Esophagus (tissue), 2 donors: ENCODE data around the gene KIF13A. TPM values are rescaled to one million over a fixed set of nuclear protein-coding genes. Genes with fewer than 3 reads are reported as not detected.

Experiments
- H3K27ac ChIP-seq, 2 donors: one replicate each; pipeline ENCODE4 v1.5.1; 2013; ENCODE audit warnings: low read depth in 2 of 2, mild to moderate bottlenecking in 2 of 2, inconsistent platforms in 1 of 2, low read length in 1 of 2, moderate library complexity in 1 of 2
- H3K27me3 ChIP-seq, 2 donors: one replicate each; pipeline ENCODE4 v1.6.1; 2013; ENCODE audit warnings: low read length in 2 of 2, control low read depth in 1 of 2, mild to moderate bottlenecking in 1 of 2; ENCODE audit not compliant: insufficient read depth in 2 of 2, control insufficient read depth in 1 of 2
- H3K36me3 ChIP-seq, 2 donors: one replicate each; pipeline ENCODE4 v1.6.1; 2013; ENCODE audit warnings: low read length in 1 of 2; ENCODE audit not compliant: control insufficient read depth in 2 of 2, insufficient read depth in 2 of 2
- H3K4me1 ChIP-seq, 2 donors: one replicate each; pipeline ENCODE4 v1.6.1; 2013; ENCODE audit warnings: low read length in 1 of 2; ENCODE audit not compliant: control insufficient read depth in 2 of 2, insufficient read depth in 2 of 2
- H3K4me3 ChIP-seq, 2 donors: one replicate each; pipeline ENCODE4 v1.5.1; 2013; ENCODE audit warnings: low read length in 2 of 2, mild to moderate bottlenecking in 2 of 2, low read depth in 1 of 2, moderate library complexity in 1 of 2
- H3K9me3 ChIP-seq, 2 donors: one replicate each; pipeline ENCODE4 v1.6.1; 2013; ENCODE audit warnings: mild to moderate bottlenecking in 2 of 2, low read depth in 1 of 2, low read length in 1 of 2, moderate library complexity in 1 of 2; ENCODE audit not compliant: control insufficient read depth in 2 of 2, insufficient read depth in 1 of 2
- WGBS, 2 donors: extraction: QIAGEN DNeasy Blood & Tissue Kit; methylation state at CpG; one replicate each; pipeline ENCODE4 v1.1.7; 2013; 5-methylcytosine and 5-hydroxymethylcytosine counted together
- polyA plus RNA-seq, 2 donors: library from polyadenylated mRNA; stranded (reverse); fragments of 200-250 nt; gene quantifications; one replicate each; pipeline ENCODE4 v1.2.3, GENCODE V29; 2013
- donor health status: healthy with polysubstance abuse.
- donor health status: Bipolar disorder and iron deficiency.

The KIF13A gene
- polyA plus RNA-seq, 2 donors: 7.7 to 11.5 TPM

GRCh38 chr6:17714879-17715851, 272.3 kb downstream of the KIF13A start:
- H3K4me1 ChIP-seq: peaks cover 0 to 2% of the 10 kb centered on the region in 2 donors
- H3K27me3 ChIP-seq: no peaks in the 10 kb centered on the region
- H3K4me3 ChIP-seq: no peak overlapping the region
- 61 to 64% methylated on average over 10 of the region's 10 CpGs for WGBS, 2 donors
- H3K27ac ChIP-seq: no peak overlapping the region
- H3K36me3 ChIP-seq: no peaks in the 10 kb centered on the region
- no peaks in the 10 kb centered on the region for H3K9me3 ChIP-seq

DNA sequence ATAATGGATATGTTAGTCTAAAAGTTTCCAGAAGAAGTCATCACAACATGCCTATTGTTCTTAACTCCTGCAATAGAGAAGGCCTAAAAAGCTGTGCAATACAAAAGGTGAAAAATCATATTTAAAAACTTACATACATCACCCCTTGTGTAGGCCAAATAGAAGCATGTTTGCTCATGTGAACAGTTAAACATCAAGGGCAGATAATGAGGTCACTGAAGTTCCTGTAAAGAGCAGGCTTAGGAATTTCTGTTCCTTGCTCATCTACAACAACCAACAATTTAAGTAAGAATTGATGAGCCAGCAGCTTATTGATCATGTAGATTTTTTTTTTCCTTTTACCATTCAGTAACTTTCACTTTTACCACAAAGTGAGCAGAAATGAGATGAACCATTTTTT, 273.3 kb downstream of the KIF13A start:
- no peaks in the 10 kb centered on the region for H3K27me3 ChIP-seq
- H3K4me3 ChIP-seq: no peak overlapping the region
- H3K27ac ChIP-seq: no peak overlapping the region
- no peaks in the 10 kb centered on the region for H3K9me3 ChIP-seq
- H3K36me3 ChIP-seq: no peaks in the 10 kb centered on the region
- H3K4me1 ChIP-seq: peaks cover 0 to 2% of the 10 kb centered on the region in 2 donors

DNA sequence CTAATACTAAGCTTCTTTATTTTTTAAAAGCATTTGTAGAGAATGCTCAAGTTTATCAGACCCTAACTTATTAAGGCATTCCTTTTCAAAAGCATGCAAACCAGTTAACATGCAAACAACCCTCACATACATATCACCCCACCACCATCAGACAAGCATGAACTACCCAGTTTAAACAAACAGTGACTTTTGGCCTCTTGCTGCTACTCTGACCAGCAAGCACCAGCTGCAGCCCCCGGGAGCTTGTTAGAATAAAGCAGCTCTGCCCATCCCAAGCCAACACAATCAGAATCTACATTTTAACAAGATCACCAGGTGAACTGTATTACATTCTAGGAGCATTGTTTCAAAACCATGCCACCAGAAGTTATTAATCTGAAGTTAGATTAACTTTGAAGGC, 274.9 kb downstream of the KIF13A start:
- Histone ChIP-seq H3K27me3 (no peaks in the 10 kb centered on the region), H3K4me3 (no peak overlapping the region), H3K4me1 (peaks cover 0 to 2% of the 10 kb centered on the region in 2 donors), H3K36me3 (no peaks in the 10 kb centered on the region), H3K9me3 (no peaks in the 10 kb centered on the region), H3K27ac (no peak overlapping the region)
- WGBS, 2 donors: 44% methylated on average over 1 of the region's 1 CpG

DNA sequence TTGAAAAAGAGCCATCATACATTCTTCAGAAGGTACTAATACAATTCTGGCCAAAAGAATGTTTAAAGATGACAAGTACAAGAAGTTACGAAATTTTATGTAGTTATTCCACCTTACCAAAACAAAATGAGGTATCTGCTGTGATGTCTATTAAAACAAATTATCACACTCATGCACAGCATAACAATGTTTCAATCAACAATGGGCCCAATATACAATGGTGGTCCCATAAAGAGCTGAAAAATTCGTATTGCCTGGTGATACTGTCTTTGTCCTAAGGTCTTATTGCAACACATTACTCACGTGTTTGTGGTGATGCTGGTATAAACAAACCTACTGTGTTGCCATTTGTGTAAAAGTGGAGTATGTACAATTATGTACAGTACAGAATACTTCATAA, 277.1 kb downstream of the KIF13A start:
- no peaks in the 10 kb centered on the region for H3K27me3 ChIP-seq
- no peak overlapping the region for H3K27ac ChIP-seq
- no peak overlapping the region for H3K4me3 ChIP-seq
- H3K36me3 ChIP-seq: no peaks in the 10 kb centered on the region
- WGBS, 2 donors: 68 to 80% methylated on average over 3 of the region's 3 CpGs
- no peaks in the 10 kb centered on the region for H3K9me3 ChIP-seq
- peaks cover 0 to 2% of the 10 kb centered on the region in 2 donors for H3K4me1 ChIP-seq

DNA sequence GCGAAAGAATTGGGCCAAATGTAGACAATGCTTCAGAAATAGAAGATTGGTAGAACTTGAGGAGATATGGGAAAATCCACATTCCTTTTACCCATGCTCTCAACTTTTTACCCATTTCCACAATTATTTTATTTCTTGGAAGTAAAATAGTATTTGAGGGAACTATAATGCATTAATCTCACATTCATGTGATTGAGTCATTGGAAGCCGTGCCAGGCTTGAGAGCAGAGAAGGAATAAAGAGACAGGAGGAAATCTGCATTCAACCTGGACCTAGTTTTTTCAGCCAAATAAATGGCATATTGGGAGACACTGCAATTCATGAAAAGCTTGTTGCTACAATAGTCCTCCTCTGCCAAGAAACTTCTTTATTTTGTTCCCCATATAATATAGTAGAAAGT, 278.0 kb downstream of the KIF13A start:
- Histone ChIP-seq H3K9me3 (no peaks in the 10 kb centered on the region), H3K4me3 (no peak overlapping the region), H3K36me3 (no peaks in the 10 kb centered on the region), H3K27ac (no peak overlapping the region), H3K4me1 (no peaks in the 10 kb centered on the region), H3K27me3 (no peaks in the 10 kb centered on the region)
- WGBS, 2 donors: 87 to 89% methylated on average over 2 of the region's 2 CpGs

Other genes with a start within 250 kb of the KIF13A start
- 1 to 10 TPM in 1 of 2 donors, under 1 TPM in 1; 0.79 to 1.4 TPM for gene NHLRC1, start 135.0 kb upstream of the KIF13A start, polyA plus RNA-seq
- gene TPMT, start 167.4 kb upstream of the KIF13A start, polyA plus RNA-seq: 10 to 100 TPM; 10.4 to 11.9 TPM
- gene KDM1B, start 167.8 kb upstream of the KIF13A start, polyA plus RNA-seq: 1 to 10 TPM; 2.5 to 6.2 TPM